SU-DHL-6 (cell line): ENCODE results near the gene PDCL3.

Source experiments
- CTCF ChIP-seq: fragments of 200-600 bp; sonication (generic); IDR thresholded peaks from one replicate; pipeline ENCODE4 v1.5.1; 2017; ENCODE audit warnings: antibody characterized with exemption, mild to moderate bottlenecking, low read length, moderate library complexity; ENCODE audit not compliant: insufficient read depth, poor library complexity, severe bottlenecking
- EZH2phosphoT487 ChIP-seq: fragments of 200-600 bp; sonication (generic), shearing (Covaris generic); conservative IDR thresholded peaks from 2 replicates; pipeline ENCODE4 v1.6.1; 2018; ENCODE audit warnings: mild to moderate bottlenecking, antibody characterized with exemption, low read length, moderate library complexity, mixed read lengths

- TF ChIP-seq CTCF (no peak), EZH2phosphoT487 (no peak)
Observed at GRCh38 chr2:100621371-100621951, 58.7 kb downstream of the PDCL3 start.
